CD14-positive monocyte (primary cell): Measurements from ENCODE around the gene BRF1. TPM values are rescaled to one million over a fixed set of nuclear protein-coding genes. Genes with fewer than 3 reads are reported as not detected.
A peak's percentile ranks its signal among the peaks of the same experiment; 100 is the strongest.

Experiments
- DNase-seq, 3 donors: peaks; one replicate each; pipeline ENCODE4 v3.0.0-alpha.2; 2011 to 2022
- H2AFZ ChIP-seq: 2 replicates; pipeline ENCODE4 v1.6.0; 2012; ENCODE audit warnings: mild to moderate bottlenecking, low read depth, low read length, inconsistent platforms; ENCODE audit not compliant: insufficient read depth, poor library complexity, severe bottlenecking
- H3K27ac ChIP-seq, 2 donors: 1 replicate in 1 of 2; 2 replicates in 1 of 2; pipeline ENCODE4 v1.5.1; 2012 to 2013; ENCODE audit warnings: low read length in 2 of 2, control low read depth in 1 of 2, inconsistent platforms in 1 of 2, low read depth in 1 of 2, mild to moderate bottlenecking in 1 of 2
- H3K27me3 ChIP-seq, 2 donors: one replicate each; pipeline versions ENCODE4 v1.6.0 to v1.6.1; 2011 to 2013; ENCODE audit warnings: low read length in 2 of 2; ENCODE audit not compliant: control insufficient read depth in 2 of 2, insufficient read depth in 2 of 2
- H3K36me3 ChIP-seq, 2 donors: replicated peaks in 1 of 2; 1 replicate in 1 of 2; 2 replicates in 1 of 2; pipeline versions ENCODE4 v1.5.1 to v1.6.1; 2012 to 2013; ENCODE audit warnings: low read length in 2 of 2, control low read depth in 1 of 2, inconsistent platforms in 1 of 2, mild to moderate bottlenecking in 1 of 2; ENCODE audit not compliant: insufficient read depth in 2 of 2, control insufficient read depth in 1 of 2
- H3K4me1 ChIP-seq, 2 donors: 1 replicate in 1 of 2; 2 replicates in 1 of 2; pipeline versions ENCODE4 v1.5.1 to v1.6.1; 2012 to 2013; ENCODE audit warnings: low read length in 2 of 2, control low read depth in 1 of 2, inconsistent platforms in 1 of 2, mild to moderate bottlenecking in 1 of 2, moderate library complexity in 1 of 2; ENCODE audit not compliant: insufficient read depth in 2 of 2, control insufficient read depth in 1 of 2
- H3K4me2 ChIP-seq: replicated peaks from 2 replicates; pipeline ENCODE3; 2012; ENCODE audit warnings: low read length, moderate library complexity, mild to moderate bottlenecking; ENCODE audit not compliant: poor library complexity, severe bottlenecking; ENCODE audit errors: extremely low read depth
- H3K4me3 ChIP-seq, 3 experiments: fragments of 200-600 bp in 1 of 3; sonication (generic) in 1 of 3; replicated peaks in 1 of 3; 1 replicate in 2 of 3; 2 replicates in 1 of 3; pipeline ENCODE4 v1.5.1; 2011 to 2013; ENCODE audit warnings: low read length in 3 of 3, mild to moderate bottlenecking in 3 of 3, control low read depth in 2 of 3, low read depth in 2 of 3, inconsistent platforms in 1 of 3, moderate library complexity in 1 of 3
- H3K79me2 ChIP-seq: 2 replicates; pipeline ENCODE4 v1.6.0; 2012; ENCODE audit warnings: mild to moderate bottlenecking, control low read depth, inconsistent platforms, low read length, moderate library complexity; ENCODE audit not compliant: insufficient read depth
- H3K9ac ChIP-seq: 2 replicates; pipeline ENCODE4 v1.6.0; 2017; ENCODE audit warnings: low read length, mild to moderate bottlenecking; ENCODE audit not compliant: insufficient read depth, poor library complexity, severe bottlenecking
- H3K9me3 ChIP-seq, 2 donors: replicated peaks in 1 of 2; 1 replicate in 1 of 2; 2 replicates in 1 of 2; pipeline versions ENCODE4 v1.5.1 to v1.6.1; 2012 to 2013; ENCODE audit warnings: low read length in 2 of 2, control low read depth in 1 of 2; ENCODE audit not compliant: control insufficient read depth in 1 of 2, insufficient read depth in 1 of 2
- H4K20me1 ChIP-seq: 2 replicates; pipeline ENCODE4 v1.6.0; 2012; ENCODE audit warnings: mild to moderate bottlenecking, low read length, control low read depth, moderate library complexity; ENCODE audit not compliant: insufficient read depth
- H3K27ac Mint-ChIP-seq, 7 donors: one replicate each; pipeline ENCODE4 v1.8.0; 2020; ENCODE audit warnings: mild to moderate bottlenecking in 7 of 7, mixed read lengths in 7 of 7, moderate library complexity in 6 of 7, inconsistent platforms in 2 of 7
- H3K27me3 Mint-ChIP-seq, 3 donors: one replicate each; pipeline ENCODE4 v1.8.0; 2021 to 2022; ENCODE audit warnings: low read depth in 3 of 3, mild to moderate bottlenecking in 3 of 3, mixed read lengths in 3 of 3, moderate library complexity in 3 of 3, inconsistent platforms in 1 of 3
- H3K36me3 Mint-ChIP-seq, 2 donors: one replicate each; pipeline ENCODE4 v1.8.0; 2020; ENCODE audit warnings: mixed read lengths in 2 of 2, inconsistent platforms in 1 of 2, mild to moderate bottlenecking in 1 of 2
- H3K4me1 Mint-ChIP-seq: one replicate; pipeline ENCODE4 v1.8.0; 2020; ENCODE audit warnings: mild to moderate bottlenecking, mixed read lengths
- H3K4me3 Mint-ChIP-seq, 2 donors: one replicate each; pipeline ENCODE4 v1.8.0; 2020; ENCODE audit warnings: mild to moderate bottlenecking in 2 of 2, mixed read lengths in 2 of 2, moderate library complexity in 1 of 2
- H3K9me3 Mint-ChIP-seq, 7 donors: one replicate each; pipeline ENCODE4 v1.8.0; 2020 to 2022; ENCODE audit warnings: mixed read lengths in 7 of 7, mild to moderate bottlenecking in 6 of 7, moderate library complexity in 6 of 7, inconsistent platforms in 2 of 7
- WGBS: methylation state at CpG from one replicate; pipeline ENCODE4 v1.1.5; 2013; ENCODE audit warnings: missing lambda C conversion rate; ENCODE audit not compliant: insufficient coverage; 5-methylcytosine and 5-hydroxymethylcytosine counted together
- intact Hi-C, 2 donors: fragments of 100-400 bp; cut with micrococcal nuclease; formaldehyde crosslinking; loops; one replicate each; pipeline versions ENCODE4 v1.15.0 to v1.15.1; 2023
- polyA plus RNA-seq, 3 donors: library from polyadenylated mRNA; depleted of rRNA in 1 of 3; unstranded in 2 of 3; stranded (reverse) in 1 of 3; fragments of 300-500 nt in 2 of 3; fragments of >200 nt in 1 of 3; fragmentation: Illumina TruSeq in 2 of 3; gene quantifications; 1 replicate in 2 of 3; 2 replicates in 1 of 3; pipeline ENCODE4 v1.2.3, GENCODE V29; 2012 to 2021
- TF ChIP-seq, protein P1 (sequence below): fragments of 200-600 bp; IDR thresholded peaks from one replicate; pipeline ENCODE4 v1.8.0; 2022; ENCODE audit warnings: antibody characterized with exemption, mild to moderate bottlenecking

The BRF1 gene
- polyA plus RNA-seq, 3 donors = 2.3 to 20.5 (median 2.5) TPM

DNA sequence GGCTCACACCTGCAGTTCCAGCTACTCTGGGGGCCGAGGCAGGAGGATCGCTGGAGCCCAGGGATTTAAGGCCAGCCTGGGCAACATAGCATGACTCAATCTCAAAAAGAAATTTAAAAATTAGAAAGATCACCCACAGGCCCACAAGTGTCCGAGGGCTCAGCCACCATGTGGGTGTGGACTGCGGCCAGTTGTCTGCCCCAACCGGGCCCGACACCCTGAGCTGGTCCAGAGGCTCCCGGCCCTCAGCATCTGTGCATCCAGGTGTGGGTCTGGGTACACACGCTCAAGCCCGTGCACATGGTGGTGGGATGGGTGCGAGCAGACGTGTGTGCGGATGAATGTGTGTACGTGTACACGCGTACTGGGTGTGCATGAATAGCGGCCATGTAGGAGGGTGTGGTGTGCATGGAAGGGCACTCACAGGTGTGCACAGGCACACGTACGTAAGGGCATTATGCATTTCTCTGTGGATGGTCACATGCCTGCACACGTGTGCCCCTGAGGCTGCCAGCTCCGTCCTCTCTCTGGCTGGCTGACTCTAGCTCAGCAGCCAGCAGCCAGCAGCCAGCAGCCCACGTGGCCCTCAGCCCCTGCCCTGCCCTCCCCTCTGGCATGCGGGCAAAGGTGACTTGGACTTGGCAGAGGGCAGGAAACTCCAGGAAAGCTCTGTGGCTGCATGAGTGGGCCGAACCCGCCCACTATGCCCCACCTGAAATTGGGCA is 96.4 kb downstream of the BRF1 start:
- TF ChIP-seq, protein P1, sequence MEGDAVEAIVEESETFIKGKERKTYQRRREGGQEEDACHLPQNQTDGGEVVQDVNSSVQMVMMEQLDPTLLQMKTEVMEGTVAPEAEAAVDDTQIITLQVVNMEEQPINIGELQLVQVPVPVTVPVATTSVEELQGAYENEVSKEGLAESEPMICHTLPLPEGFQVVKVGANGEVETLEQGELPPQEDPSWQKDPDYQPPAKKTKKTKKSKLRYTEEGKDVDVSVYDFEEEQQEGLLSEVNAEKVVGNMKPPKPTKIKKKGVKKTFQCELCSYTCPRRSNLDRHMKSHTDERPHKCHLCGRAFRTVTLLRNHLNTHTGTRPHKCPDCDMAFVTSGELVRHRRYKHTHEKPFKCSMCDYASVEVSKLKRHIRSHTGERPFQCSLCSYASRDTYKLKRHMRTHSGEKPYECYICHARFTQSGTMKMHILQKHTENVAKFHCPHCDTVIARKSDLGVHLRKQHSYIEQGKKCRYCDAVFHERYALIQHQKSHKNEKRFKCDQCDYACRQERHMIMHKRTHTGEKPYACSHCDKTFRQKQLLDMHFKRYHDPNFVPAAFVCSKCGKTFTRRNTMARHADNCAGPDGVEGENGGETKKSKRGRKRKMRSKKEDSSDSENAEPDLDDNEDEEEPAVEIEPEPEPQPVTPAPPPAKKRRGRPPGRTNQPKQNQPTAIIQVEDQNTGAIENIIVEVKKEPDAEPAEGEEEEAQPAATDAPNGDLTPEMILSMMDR = no peak
- no peak overlapping the region for H3K9ac ChIP-seq
- peaks cover 26 to 56% (median 27%) of the 10 kb centered on the region in 3 donors for H3K27me3 Mint-ChIP-seq
- peaks cover 0 to 39% of the 10 kb centered on the region in 2 donors for H3K27me3 ChIP-seq
- H3K79me2 ChIP-seq = no peaks in the 10 kb centered on the region
- DNase-seq = no peak
- no peak overlapping the region for H2AFZ ChIP-seq
- peaks cover under 1 to 2% of the 10 kb centered on the region in 2 donors for H3K36me3 ChIP-seq
- 76% methylated on average over 19 of the region's 24 CpGs for WGBS
- peaks cover 1 to 4% of the 10 kb centered on the region in 2 donors for H3K36me3 Mint-ChIP-seq
- no peak overlapping the region for H3K27ac ChIP-seq
- H3K4me1 Mint-ChIP-seq = peaks cover 17% of the 10 kb centered on the region
- H3K27ac Mint-ChIP-seq = no peak overlapping the region
- H3K9me3 ChIP-seq = no peaks in the 10 kb centered on the region
- H3K4me1 ChIP-seq = peaks cover 21 to 25% of the 10 kb centered on the region in 2 donors
- peaks cover 0 to 4% (median 0%) of the 10 kb centered on the region in 7 donors for H3K9me3 Mint-ChIP-seq
- H4K20me1 ChIP-seq = no peaks in the 10 kb centered on the region
- H3K4me3 Mint-ChIP-seq = peak overlapping the region in 1 of 2 donors; percentile 46
- intact Hi-C loops = loop anchor here in 1 of 2 donors (5.0 kb wide), 1 partner anchor 323 kb away; the partner anchor contains the start of gene TMEM121
- no peak overlapping the region for H3K4me2 ChIP-seq
- H3K4me3 ChIP-seq = no peak overlapping the region

DNA sequence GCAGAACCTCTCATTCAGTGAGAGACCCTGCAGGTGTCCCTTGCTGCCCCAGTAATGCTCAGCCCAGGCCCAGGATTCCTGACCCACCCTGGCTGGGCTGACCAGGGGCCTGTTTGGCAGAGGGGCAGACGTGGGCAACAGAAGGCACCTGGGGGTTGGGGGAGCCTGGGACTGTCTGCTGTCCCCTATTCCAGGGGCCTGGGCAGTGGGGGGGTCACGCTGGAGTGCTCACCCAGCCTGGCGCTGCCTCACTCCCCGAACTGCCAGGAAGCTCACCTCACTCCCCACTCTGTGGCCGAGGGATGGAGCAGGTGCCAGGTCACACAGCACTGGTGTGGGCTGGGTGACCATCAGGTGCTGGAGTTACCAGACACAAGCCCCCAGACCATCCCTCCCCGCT is 97.1 kb downstream of the BRF1 start:
- Mint-ChIP-seq H3K9me3 (peaks cover 0 to 4% (median 0%) of the 10 kb centered on the region in 7 donors), H3K36me3 (no peaks in the 10 kb centered on the region), H3K27ac (no peak overlapping the region), H3K27me3 (peaks cover 32 to 63% (median 33%) of the 10 kb centered on the region in 3 donors), H3K4me3 (no peak overlapping the region), H3K4me1 (peaks cover 19% of the 10 kb centered on the region)
- Histone ChIP-seq H3K36me3 (no peaks in the 10 kb centered on the region), H3K79me2 (no peaks in the 10 kb centered on the region), H3K9me3 (no peaks in the 10 kb centered on the region), H3K4me2 (no peak overlapping the region), H2AFZ (no peak overlapping the region), H3K27me3 (peaks cover 0 to 46% of the 10 kb centered on the region in 2 donors), H3K27ac (no peak overlapping the region), H3K9ac (no peak overlapping the region), H3K4me3 (no peak overlapping the region), H3K4me1 (peaks cover 21 to 25% of the 10 kb centered on the region in 2 donors), H4K20me1 (no peaks in the 10 kb centered on the region)
- no peak for DNase-seq
- 70% methylated on average over 3 of the region's 6 CpGs for WGBS
- intact Hi-C loops = loop anchor here (2.0 to 5.0 kb wide), 2 partner anchors 149 to 324 kb away; partner anchors contain the start of gene TMEM121 (in 1 of the 2)
- TF ChIP-seq, protein P1 = no peak
